Endothelial cell (in vitro differentiated cells): ENCODE data around the gene LRRC26. TPM values are rescaled to one million over a fixed set of nuclear protein-coding genes. Genes with fewer than 3 reads are reported as not detected.
A peak's percentile ranks its signal among the peaks of the same experiment; 100 is the strongest.

ENCODE experiments used
- DNase-seq: peaks from one replicate; pipeline ENCODE4 v3.0.0; 2021; ENCODE audit warnings: low spot score
- H3K27ac Mint-ChIP-seq: one replicate; pipeline ENCODE4 v1.8.0; 2021; ENCODE audit warnings: mixed read lengths, inconsistent platforms; ENCODE audit not compliant: unreplicated experiment
- H3K27me3 Mint-ChIP-seq: one replicate; pipeline ENCODE4 v1.8.0; 2021; ENCODE audit warnings: mild to moderate bottlenecking, moderate library complexity, mixed read lengths, inconsistent platforms; ENCODE audit not compliant: unreplicated experiment
- H3K36me3 Mint-ChIP-seq: one replicate; pipeline ENCODE4 v1.8.0; 2021; ENCODE audit warnings: mild to moderate bottlenecking, low read depth, mixed read lengths, inconsistent platforms; ENCODE audit not compliant: unreplicated experiment
- H3K4me1 Mint-ChIP-seq: one replicate; pipeline ENCODE4 v1.8.0; 2021; ENCODE audit warnings: mild to moderate bottlenecking, mixed read lengths, inconsistent platforms; ENCODE audit not compliant: unreplicated experiment
- H3K4me3 Mint-ChIP-seq: one replicate; pipeline ENCODE4 v1.8.0; 2021; ENCODE audit warnings: mild to moderate bottlenecking, mixed read lengths, inconsistent platforms; ENCODE audit not compliant: unreplicated experiment
- H3K9me3 Mint-ChIP-seq: one replicate; pipeline ENCODE4 v1.8.0; 2021; ENCODE audit warnings: mixed read lengths, inconsistent platforms; ENCODE audit not compliant: unreplicated experiment
- total RNA-seq: library from RNA; stranded (reverse); fragmentation: NEBNext Ultra II Directional; extraction: Animal tissue kit (Norgen Biotek cat#: 25700); gene quantifications from one replicate; pipeline ENCODE4 v1.2.1, GENCODE V29; 2021; ENCODE audit not compliant: unreplicated experiment
- TF ChIP-seq, protein P1 (sequence below): fragments of 200-600 bp; sonication (generic); IDR thresholded peaks from one replicate; pipeline ENCODE4 v1.5.0; 2021; ENCODE audit warnings: antibody characterized with exemption; ENCODE audit not compliant: unreplicated experiment

The LRRC26 gene
- total RNA-seq, 1 donor from 2014 or later = not detected

DNA sequence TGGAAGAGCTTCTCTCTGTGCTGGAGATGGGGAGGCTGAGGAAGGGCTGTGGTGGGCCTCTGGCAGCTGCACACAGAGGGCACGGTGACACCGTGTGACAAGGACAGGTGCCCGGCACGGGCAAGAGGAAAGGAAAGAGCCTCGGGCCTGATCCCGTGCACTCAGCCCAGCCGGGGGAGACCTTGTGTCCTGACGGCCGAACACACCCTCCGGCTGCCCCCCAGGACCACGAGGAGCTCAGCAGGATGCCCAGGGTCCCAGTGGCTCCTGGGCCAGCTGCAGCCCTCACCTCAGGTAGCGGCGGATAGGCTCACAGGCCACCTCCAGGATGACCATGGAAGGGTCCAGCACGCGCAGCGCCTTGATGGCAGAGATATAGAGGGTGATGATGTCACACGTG is 13.0 kb upstream of the LRRC26 start:
- Mint-ChIP-seq H3K4me3 (no peak overlapping the region), H3K27me3 (peaks cover 2% of the 10 kb centered on the region), H3K9me3 (no peaks in the 10 kb centered on the region)

DNA sequence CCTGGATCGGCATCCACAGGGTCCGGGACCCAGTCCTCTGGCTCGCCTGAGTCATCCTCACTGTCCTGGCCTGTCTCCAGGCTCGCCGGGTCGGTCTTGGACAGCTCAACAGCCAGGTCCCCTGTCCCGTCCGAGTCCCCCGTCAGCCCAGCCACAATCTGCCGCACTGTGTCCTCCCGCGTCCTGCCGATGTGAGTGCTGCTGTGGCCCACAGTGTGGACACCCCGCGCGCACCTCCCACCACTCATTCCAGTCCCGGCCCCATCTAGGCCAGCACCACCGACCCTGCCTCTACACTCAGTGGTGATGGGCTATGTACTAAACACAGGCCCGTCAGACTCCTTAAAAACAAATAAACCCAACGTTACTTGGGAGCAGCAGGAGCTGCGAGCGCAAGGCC is 11.8 kb upstream of the LRRC26 start:
- H3K27ac Mint-ChIP-seq = peak overlapping the region; percentile 31
- no peaks in the 10 kb centered on the region for H3K4me1 Mint-ChIP-seq
- H3K36me3 Mint-ChIP-seq = peaks cover 19% of the 10 kb centered on the region
- no peak for DNase-seq
- TF ChIP-seq, protein P1, sequence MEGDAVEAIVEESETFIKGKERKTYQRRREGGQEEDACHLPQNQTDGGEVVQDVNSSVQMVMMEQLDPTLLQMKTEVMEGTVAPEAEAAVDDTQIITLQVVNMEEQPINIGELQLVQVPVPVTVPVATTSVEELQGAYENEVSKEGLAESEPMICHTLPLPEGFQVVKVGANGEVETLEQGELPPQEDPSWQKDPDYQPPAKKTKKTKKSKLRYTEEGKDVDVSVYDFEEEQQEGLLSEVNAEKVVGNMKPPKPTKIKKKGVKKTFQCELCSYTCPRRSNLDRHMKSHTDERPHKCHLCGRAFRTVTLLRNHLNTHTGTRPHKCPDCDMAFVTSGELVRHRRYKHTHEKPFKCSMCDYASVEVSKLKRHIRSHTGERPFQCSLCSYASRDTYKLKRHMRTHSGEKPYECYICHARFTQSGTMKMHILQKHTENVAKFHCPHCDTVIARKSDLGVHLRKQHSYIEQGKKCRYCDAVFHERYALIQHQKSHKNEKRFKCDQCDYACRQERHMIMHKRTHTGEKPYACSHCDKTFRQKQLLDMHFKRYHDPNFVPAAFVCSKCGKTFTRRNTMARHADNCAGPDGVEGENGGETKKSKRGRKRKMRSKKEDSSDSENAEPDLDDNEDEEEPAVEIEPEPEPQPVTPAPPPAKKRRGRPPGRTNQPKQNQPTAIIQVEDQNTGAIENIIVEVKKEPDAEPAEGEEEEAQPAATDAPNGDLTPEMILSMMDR = no peak
- H3K27me3 Mint-ChIP-seq = peaks cover 6% of the 10 kb centered on the region
- H3K9me3 Mint-ChIP-seq = no peaks in the 10 kb centered on the region
- peak overlapping the region; percentile 78 for H3K4me3 Mint-ChIP-seq

More for the DNA sequence above, 13.0 kb upstream of the LRRC26 start:
- H3K36me3 Mint-ChIP-seq = peaks cover 12% of the 10 kb centered on the region
- H3K4me1 Mint-ChIP-seq = peaks cover 5% of the 10 kb centered on the region
- no peak for DNase-seq
- TF ChIP-seq, protein P1 = no peak
- no peak overlapping the region for H3K27ac Mint-ChIP-seq

DNA sequence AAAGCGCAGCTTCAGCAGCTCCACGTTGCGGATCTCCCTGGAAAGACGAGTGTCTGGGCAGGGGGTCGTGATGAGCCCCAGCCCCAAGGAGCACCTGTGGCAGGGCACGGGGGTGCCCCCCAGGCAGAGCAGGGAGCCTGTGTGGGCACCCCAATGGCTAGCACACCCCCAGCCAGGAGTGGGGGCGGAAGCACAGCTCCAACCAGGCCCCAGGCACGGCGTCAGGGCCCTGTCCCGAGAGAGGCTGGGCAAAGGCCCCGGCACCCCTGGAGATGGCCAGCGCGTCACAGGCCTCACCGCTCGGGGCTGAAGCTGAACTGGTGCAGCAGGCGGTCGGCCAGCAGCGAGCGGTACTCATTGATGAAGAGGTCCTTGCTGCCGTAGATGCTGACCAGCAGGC is 10.6 kb upstream of the LRRC26 start:
- Mint-ChIP-seq H3K36me3 (peaks cover 19% of the 10 kb centered on the region), H3K4me1 (no peaks in the 10 kb centered on the region), H3K27me3 (peaks cover 11% of the 10 kb centered on the region), H3K9me3 (no peaks in the 10 kb centered on the region), H3K27ac (no peak overlapping the region), H3K4me3 (no peak overlapping the region)
- TF ChIP-seq, protein P1 = no peak
- no peak for DNase-seq

DNA sequence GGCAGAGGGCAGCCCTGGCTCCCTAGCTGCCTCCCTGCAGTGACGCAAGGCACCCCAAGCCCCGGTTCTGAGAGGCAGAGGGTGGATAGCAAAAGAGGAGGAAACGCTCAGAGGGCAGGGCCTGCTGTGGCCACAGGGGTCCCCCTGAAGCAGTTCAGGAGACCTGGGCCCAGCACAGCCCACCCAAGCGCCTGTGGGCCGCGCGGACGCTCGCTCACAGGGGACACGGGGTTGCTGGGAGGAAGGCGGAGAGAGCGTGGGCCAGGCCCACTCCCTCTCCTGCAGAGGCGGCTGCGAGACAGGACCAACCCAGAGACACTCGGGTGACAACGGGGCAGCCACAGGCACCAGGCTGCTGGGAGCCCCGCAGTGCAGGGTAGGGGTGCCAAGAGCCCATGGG is 9.9 kb upstream of the LRRC26 start:
- no peaks in the 10 kb centered on the region for H3K9me3 Mint-ChIP-seq
- no peak overlapping the region for H3K27ac Mint-ChIP-seq
- H3K27me3 Mint-ChIP-seq = peaks cover 9% of the 10 kb centered on the region
- no peak for DNase-seq
- peaks cover 19% of the 10 kb centered on the region for H3K36me3 Mint-ChIP-seq
- H3K4me1 Mint-ChIP-seq = no peaks in the 10 kb centered on the region
- H3K4me3 Mint-ChIP-seq = no peak overlapping the region
- TF ChIP-seq, protein P1 = no peak

DNA sequence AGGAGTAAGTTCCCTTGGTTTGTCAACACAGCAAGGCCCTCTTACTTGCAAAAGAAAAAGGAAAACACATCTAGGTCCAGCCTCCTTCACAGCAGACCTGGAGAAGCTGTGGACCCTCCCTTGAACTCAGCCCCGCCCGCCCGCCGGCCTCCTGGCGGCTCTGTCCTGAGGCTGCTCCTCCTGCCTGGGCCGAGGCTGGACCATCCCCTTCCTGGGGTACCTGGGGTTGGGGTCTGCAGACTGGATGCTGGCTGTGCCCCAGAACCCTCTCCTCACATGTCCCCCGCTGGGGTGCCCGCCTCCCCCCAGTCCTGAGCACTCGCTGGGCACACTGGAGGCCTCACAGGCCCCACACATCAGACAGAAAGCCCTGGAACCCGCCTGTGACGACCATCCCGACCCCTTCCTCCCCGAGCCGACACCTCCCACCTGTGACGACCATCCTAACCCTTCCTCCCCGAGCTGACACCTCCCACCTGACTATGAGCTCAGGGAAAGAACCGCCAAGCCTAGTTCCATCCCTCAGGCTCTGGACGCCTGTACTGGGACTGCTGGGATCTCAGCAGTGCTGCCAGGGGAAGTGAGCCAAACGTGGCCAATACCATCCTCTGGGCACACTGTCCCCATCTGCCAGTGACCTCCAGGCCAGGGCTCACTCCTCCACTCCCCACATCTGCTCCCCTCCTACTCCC is 9.2 kb upstream of the LRRC26 start:
- TF ChIP-seq, protein P1 = no peak
- H3K27ac Mint-ChIP-seq = no peak overlapping the region
- no peak overlapping the region for H3K4me3 Mint-ChIP-seq
- H3K27me3 Mint-ChIP-seq = peaks cover 9% of the 10 kb centered on the region
- H3K36me3 Mint-ChIP-seq = peaks cover 14% of the 10 kb centered on the region
- no peak for DNase-seq
- H3K9me3 Mint-ChIP-seq = no peaks in the 10 kb centered on the region
- H3K4me1 Mint-ChIP-seq = no peaks in the 10 kb centered on the region
